OCI-LY7 (cell line): ENCODE results near the gene DAPK2.

Source experiments
- CTCF ChIP-seq: fragments of 200-600 bp; sonication (generic); conservative IDR thresholded peaks from 2 replicates; pipeline ENCODE4 v1.5.1; 2014; ENCODE audit warnings: mild to moderate bottlenecking, antibody characterized with exemption, low read length, moderate library complexity, mixed read lengths
- EZH2phosphoT487 ChIP-seq: fragments of 200-600 bp; sonication (generic); IDR thresholded peaks from 2 replicates; pipeline ENCODE4 v1.6.1; 2018; ENCODE audit warnings: low read depth, borderline replicate concordance, mild to moderate bottlenecking, mixed run types, antibody characterized with exemption, low read length, moderate library complexity, mixed read lengths

DNA sequence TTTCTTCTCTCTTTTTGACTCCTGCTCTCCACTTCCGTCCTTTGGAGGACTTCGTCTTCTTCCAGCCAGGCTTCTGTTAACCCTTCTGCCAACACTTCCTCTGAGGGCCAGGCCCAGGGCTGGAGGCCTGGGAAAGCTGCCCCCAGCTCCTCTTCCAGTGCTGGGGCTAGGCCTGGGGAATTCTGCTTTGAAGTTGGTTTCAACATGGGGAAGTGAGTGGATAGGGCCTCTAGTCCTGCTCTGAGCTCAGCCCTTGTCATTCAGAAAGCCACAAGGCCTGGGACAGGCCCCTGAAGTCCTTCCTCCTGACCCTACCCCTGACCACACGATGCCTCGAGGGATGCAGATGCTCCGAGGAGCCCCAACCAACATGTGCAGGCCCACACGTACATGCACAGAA, 158.7 kb downstream of the DAPK2 start:
- TF ChIP-seq CTCF: no peak
- TF ChIP-seq EZH2phosphoT487: no peak
